M059J (cell line): ENCODE measurements around the gene SLC25A39. TPM values are rescaled to one million over a fixed set of nuclear protein-coding genes. Genes with fewer than 3 reads are reported as not detected.
A peak's percentile ranks its signal among the peaks of the same experiment; 100 is the strongest.
"Not testable (repeated sequence)": the region's sequence is repeated elsewhere in the genome, so short reads cannot be mapped to it uniquely, and the experiment has no call there.

ENCODE experiments used
- DNase-seq: peaks from one replicate; pipeline ENCODE4 v3.0.0-alpha.2; 2012; ENCODE audit warnings: low read depth
- total RNA-seq: library from RNA; depleted of rRNA; stranded (reverse); fragments of >200 nt; shearing (Covaris generic); gene quantifications from 2 replicates; pipeline ENCODE4 v1.2.3, GENCODE V29; 2014

SLC25A39 gene
- total RNA-seq, 1 experiment from 2014 or later = 138 TPM

DNA sequence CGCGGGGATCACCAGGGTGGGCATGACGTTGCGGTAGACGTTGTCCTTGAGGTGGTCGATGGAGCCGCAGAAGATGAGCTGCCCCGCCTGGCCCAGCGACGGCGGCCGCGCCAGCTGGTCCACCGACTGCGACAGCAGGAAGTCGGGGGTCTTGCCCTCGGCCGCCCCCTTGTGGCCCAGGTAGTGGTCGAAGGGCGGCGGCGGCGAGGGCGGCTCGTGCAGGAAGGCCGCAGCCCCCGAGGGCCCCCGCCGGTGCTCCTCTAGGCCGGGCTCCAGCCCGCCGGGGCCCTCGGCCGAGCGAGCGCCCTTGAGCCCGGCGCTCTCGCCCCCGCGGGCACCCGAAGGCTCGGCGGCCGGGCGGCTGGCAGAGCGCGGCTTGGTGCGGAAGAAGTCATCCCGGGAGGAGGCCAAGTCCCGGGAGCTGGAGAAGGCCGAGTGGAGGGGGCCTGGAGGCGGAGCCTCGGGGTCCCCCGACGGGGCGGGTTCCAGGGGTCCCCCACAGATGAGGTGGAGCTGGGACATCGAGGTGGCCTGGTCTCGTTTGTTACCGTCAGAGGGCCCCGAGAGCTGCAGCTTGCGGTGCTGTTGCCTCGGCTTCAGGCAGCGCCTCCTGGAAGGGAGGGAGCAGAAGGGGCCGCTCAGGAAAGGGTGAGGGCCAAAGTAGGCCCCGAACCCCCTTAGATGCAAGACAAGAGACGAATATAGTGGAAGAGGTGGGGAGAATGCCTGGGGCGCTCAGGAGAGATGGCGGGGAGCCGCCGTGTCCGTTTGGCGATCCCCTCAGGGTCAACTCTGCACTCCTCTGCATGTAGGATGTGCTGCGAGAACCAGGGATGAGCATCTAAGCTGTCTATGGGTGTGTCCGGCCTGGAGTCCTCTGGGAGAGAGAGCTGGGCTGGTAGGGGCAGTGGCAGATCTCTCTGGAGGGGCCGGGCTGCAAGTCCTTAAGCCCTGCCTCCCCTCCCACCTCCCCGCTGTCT is 30.2 kb upstream of the SLC25A39 start:
- no peak for DNase-seq

DNA sequence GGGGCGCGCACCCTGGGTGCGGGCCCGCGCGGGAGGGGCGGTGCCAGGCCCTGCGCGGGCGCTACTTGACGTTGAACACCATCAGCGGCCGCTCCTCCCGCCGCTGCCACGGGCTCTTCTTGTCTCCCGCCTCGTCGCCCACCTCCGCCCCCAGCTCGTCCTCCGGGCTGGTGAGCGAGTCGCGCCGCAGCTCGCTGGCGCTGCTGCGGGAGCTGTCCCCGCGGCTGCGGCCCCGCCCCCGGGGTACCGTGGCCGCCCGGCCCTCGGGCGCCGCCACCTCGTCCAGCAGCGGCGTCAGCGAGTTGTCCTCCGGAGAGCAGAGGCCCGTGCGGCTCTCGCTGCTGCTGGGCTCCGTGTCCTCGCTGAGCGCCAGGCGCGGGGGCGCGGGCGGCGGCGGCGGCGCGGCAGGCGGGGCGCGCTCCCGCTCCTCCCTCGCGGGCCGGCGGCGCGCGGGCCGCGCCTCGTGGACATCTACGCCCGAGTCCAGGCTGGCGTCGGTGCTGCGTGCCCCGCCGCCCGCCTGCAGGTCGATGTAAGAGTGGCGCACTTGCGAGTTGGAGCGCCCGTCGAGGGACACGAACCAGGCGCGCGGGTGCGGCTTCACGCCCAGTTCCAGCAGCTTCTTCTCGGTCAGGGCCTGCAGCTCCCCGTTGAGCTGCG is 29.2 kb upstream of the SLC25A39 start:
- DNase-seq = no peak

DNA sequence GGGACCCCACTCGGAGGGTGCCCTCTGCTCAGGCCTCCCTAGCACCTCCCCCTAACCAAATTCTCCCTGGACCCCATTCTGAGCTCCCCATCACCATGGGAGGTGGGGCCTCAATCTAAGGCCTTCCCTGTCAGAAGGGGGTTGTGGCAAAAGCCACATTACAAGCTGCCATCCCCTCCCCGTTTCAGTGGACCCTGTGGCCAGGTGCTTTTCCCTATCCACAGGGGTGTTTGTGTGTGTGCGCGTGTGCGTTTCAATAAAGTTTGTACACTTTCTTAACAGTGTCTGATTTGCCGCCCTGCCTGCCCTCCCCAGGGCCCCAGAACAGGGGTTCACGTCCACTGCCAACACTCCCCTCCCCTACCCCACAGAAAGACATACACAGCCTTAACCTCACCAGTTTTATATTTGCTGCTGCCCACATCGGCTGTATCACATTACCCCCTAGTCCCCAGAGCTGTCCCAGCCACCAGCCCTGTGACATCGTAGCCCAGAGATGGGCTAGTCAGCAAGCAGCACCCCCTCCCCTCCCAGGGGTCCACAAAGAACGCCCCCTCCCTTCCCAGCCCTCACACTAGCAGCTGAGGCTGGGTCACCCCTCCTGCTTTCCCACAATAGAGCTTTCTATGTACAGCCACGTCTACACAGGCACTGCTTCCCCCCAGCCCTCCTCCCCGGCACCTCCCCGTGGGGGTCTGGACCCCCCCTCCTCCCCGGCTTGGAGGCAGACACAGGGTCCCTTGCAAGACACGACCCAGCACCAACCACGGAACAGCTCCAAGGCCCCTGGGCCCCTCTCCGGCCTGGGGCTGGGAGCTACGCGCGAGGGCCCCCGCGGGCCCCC is 28.4 kb upstream of the SLC25A39 start:
- no peak for DNase-seq

DNA sequence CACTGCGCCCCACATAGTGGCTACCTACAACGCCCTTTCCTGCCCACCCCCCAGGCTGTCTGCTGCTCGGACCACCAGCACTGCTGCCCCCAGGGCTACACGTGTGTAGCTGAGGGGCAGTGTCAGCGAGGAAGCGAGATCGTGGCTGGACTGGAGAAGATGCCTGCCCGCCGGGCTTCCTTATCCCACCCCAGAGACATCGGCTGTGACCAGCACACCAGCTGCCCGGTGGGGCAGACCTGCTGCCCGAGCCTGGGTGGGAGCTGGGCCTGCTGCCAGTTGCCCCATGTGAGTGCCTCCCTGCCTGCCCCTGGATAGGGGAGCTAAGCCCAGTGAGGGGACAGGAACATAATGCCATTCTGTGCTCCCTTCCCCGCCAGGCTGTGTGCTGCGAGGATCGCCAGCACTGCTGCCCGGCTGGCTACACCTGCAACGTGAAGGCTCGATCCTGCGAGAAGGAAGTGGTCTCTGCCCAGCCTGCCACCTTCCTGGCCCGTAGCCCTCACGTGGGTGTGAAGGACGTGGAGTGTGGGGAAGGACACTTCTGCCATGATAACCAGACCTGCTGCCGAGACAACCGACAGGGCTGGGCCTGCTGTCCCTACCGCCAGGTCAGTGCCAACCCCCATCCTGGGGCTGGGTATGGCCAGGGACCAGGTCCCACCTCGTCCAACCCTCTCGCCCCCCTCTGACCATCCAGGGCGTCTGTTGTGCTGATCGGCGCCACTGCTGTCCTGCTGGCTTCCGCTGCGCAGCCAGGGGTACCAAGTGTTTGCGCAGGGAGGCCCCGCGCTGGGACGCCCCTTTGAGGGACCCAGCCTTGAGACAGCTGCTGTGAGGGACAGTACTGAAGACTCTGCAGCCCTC is 27.6 kb upstream of the SLC25A39 start:
- no peak for DNase-seq

DNA sequence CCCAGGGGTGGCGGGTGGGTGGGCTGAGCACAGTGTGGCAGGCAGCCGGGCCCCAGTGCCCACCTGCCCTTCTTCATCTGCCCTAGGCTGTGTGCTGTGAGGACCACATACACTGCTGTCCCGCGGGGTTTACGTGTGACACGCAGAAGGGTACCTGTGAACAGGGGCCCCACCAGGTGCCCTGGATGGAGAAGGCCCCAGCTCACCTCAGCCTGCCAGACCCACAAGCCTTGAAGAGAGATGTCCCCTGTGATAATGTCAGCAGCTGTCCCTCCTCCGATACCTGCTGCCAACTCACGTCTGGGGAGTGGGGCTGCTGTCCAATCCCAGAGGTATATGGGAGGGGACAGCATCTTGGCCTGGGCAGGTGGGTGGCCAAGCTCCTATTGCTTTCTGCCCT is 26.8 kb upstream of the SLC25A39 start:
- no peak for DNase-seq

DNA sequence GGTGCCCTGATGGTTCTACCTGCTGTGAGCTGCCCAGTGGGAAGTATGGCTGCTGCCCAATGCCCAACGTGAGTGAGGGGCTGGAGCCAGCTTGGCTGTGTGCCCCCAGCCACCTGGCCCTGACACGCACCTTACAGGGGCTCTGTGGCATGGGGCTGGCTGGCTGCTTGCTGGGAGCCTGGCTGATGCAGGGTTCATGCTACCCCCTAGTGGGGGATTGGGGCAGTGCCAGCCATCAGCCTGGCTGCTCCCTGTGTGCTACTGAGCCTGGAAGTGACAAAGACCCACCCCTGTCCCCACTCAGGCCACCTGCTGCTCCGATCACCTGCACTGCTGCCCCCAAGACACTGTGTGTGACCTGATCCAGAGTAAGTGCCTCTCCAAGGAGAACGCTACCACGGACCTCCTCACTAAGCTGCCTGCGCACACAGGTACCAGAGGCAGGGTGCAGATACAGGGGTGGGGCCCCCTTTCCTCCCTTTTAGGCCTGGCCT is 26.2 kb upstream of the SLC25A39 start:
- peak; percentile 42 for DNase-seq

DNA sequence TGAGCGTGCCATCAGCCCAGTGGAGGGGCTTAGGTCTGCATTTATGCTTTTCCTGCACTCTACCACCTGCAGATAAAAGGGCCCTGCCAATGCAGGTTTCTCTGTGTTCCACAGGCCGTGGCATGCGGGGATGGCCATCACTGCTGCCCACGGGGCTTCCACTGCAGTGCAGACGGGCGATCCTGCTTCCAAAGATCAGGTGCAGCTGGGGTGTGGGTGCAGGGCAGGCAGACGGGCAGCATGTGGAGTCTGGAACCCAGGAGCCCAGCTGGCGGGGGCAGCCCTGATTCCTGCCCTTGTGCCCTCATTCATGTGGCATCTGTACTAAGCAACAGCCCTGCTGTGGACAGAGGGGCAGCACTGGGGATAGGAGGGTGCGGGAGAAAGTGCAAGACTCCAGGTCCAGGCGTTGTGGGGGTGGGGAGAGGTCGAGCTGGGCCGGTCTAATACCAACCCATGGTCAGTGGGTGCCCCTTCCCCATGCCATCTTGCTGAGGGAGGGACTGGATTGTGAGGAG is 25.0 kb upstream of the SLC25A39 start:
- DNase-seq = no peak

DNA sequence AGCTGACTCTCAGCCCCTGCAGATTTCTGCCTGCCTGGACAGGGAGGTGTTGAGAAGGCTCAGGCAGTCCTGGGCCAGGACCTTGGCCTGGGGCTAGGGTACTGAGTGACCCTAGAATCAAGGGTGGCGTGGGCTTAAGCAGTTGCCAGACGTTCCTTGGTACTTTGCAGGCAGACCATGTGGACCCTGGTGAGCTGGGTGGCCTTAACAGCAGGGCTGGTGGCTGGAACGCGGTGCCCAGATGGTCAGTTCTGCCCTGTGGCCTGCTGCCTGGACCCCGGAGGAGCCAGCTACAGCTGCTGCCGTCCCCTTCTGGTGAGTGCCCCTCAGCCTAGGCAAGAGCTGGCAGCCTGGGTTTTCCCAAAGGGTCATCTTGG is 24.4 kb upstream of the SLC25A39 start:
- no peak for DNase-seq

DNA sequence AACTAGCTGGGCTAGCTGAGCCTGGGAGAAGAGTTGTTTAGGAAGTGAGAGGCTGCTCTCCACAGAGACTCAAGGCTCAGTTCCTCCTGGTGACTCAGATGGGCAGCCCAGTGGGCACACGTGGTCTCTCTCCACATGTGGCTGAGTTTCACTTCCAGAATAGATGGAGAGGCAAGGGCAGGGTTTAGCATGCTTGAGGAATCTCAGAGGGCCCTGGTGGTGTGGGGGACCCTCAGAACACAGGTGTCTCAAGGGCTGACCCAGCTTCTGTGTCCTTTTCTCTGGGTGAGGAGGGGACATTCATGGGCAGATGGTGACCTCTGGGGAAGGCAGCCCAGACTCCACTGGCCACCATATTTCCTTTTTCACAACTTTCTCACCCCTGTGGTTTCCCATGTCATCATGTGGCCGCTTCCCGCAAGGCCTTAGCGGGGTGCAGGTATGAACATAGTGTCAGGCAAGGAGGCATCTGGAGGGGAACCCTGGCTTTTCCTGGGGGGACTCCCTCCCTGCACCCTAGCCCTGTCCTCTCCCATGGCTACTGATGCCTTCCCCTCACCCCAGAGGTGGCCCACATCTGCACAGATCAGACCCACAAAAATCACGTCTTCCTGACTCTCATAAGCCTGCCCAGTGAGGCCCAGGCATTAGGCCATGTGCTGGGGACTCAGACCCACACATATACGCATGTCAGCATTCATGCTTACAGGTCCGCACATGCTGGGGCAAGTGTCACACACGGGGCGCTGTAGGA is 23.8 kb upstream of the SLC25A39 start:
- DNase-seq = peak; percentile 44

DNA sequence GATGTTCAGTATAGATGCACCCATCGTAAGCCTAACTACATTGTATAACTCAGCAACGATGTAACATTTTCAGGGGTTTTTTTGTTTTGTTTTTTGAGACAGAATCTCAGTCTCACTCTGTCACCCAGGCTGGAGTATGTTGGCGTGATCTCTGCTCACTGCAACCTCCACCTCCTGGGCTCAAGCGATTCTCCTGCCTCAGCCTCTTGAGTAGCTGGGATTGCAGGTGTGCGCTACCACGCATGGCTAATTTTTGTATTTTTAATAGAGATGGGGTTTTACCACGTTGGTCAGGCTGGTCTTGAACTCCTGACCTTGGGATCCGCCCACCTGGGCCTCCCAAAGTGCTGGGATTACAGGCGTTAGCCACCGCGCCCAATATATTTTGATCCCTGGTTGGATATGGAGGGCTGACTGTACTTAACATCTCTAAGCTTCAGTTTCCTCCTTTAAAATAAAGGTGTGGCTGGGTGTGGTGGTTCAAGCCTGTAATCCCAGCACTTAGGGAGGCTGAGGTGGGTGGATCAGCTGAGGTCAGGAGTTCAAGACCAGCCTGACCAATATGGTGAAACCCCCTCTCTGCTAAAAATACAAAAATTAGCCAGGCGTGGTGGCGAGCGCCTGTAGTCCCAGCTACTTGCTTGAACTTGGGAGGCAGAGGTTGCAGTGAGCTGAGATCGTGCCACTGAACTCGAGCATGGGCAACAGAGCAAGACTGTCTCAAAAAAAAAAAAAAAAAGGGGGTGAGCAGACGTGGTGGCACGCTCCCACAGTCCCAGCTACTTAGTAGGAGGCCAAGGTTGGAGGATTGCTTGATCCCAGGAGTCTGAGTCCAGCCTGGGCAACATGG is 22.8 kb upstream of the SLC25A39 start:
- not testable (repeated sequence) for DNase-seq

DNA sequence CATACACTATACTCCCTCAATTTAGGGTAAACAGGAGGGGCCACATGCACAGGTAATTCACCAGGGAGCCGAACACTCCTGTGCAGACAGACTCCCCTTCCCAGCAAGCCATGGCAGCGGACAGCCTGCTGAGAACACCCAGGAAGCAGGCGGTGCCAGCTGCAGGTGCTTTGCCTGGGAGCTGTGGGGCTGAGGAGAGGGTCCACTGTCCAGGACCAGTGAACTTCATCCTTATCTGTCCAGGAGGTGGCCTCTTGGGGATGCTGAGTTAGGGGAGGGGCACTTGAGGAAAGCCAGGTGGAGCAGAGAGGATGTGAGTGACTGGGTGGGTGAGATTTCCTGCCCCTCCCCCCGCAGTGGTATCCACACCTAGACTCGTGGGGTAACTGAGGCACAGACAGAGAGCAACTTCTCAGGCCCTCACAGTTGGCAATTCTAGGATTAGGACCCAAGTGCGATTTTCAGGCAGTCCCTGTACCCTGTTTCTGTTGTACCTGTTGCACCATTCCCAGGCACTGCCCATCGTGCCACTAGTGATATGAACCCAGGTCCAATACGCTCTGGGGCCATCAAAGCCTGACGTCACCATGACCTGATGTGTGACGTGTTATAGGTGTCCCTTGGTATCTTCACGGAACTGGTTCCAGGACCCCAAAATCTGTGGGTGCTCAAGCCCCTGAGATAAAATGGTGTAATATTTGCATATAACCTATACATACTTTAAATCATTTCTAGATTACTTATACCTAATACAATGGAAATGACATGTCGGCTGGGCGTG is 21.6 kb upstream of the SLC25A39 start:
- no peak for DNase-seq

DNA sequence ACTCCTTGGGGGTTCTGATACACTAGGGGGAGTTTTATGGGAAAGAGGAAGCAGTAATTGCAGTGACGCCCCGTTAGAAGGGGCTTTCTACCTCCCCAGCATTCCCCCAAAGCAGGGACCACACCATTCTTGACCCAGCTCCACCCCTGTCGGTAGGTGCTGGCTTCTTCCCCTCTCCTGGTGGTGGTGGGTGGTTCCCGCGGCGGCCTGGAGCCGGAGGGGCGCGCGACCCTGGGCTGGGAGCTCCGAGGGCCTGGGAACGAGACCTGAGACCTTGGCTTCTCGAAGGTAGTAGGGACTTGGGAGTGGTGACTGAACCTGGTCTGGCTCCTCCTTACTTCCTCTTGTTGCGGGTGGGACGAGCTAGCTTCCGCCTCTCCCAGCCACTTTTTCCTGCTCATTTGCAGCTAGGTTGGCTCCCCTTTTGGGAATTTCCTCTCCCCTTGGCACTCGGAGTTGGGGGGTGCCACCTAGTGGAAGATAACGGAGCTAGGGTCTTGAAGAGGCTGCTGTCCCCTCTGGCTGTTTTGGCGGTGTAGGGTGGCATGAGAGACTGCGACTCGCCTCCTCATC is 20.9 kb upstream of the SLC25A39 start:
- DNase-seq = peak; percentile 72

DNA sequence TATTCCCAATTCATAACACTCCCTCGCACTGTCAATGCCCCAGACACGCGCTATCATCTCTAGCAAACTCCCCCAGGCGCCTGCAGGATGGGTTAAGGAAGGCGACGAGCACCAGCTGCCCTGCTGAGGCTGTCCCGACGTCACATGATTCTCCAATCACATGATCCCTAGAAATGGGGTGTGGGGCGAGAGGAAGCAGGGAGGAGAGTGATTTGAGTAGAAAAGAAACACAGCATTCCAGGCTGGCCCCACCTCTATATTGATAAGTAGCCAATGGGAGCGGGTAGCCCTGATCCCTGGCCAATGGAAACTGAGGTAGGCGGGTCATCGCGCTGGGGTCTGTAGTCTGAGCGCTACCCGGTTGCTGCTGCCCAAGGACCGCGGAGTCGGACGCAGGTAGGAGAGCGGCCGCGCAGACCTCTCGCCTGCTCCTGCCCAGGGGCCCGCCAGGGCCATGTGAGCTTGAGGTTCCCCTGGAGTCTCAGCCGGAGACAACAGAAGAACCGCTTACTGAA is 20.4 kb upstream of the SLC25A39 start, which contains the start of gene GRN:
TSS of gene GRN (plus strand) at position 364 of the 515 bp plus-strand sequence. CDS start 3,863 bp downstream, outside the sequence.
- peak; percentile 99 for DNase-seq

DNA sequence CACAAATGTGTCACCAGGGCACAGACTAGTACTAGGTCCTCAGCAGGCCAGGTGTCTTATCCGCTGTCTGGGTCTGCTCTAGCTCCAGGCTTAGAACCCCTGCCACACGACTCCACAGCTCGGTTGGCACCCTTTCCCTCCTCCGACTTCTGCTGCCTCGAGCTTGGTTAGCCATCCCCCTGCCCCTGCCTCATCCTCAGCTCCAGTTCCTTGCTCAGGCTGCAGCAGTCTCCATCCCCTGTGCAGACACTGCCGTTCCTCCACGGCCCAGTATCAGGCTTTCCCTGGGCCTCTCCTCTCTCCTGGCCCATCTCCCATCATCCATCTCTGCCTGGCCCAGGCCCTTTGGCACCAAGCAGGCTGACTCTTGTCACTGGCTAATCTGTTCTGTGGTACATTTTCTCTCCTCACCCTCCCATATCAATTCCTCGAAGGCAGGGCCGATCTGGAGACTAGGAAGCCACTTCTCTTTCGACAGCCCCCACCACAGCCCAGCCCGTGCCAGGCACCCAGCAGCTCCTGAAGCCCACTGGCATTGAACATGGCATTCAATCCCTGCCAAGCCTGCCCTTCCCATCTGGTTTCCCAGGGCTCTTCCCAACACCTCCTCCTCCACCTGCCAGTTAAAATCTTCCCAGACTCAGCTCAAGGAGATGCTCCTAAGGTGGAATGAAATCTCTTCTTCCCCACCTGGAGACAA is 19.0 kb upstream of the SLC25A39 start:
- DNase-seq = no peak

DNA sequence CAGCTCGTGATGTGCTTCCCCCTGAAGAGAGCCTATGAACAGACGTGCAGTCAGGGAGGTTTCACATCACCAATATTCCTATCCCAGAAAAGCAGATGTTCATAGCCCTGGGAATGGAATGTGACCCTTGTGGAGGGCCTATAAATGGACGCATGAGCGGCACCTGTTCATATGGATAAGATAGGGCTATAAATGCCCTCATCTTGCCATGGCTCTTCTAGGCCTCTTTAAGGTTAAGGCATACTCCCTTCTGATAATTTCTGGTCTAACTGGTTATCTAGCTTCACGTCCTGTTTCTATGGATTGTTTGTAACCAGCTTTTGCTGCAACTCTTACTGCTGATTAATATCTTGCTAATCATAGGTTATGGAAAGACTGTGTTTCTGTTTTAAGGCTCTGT is 15.9 kb upstream of the SLC25A39 start:
- not testable (repeated sequence) for DNase-seq

DNA sequence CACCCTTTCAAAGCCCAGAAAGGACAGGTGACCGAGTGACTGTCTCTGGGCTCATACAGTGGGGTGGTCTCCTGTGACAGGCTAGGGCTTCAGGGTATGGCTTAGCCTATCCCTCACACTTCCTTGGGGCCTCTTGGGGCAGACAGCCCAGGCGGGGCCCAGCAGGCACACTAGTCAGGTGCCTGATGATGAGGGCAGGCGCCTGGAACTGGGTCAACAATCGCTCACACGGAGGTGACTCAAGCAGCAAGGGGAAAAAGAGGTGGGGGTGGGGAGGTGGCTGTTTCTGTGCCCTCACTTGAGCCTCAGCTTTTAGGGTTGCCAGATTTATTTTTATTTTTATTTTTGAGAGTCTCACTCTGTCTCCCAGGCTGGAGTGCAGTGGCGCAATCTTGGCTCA is 14.1 kb upstream of the SLC25A39 start:
- peak; percentile 34 for DNase-seq

DNA sequence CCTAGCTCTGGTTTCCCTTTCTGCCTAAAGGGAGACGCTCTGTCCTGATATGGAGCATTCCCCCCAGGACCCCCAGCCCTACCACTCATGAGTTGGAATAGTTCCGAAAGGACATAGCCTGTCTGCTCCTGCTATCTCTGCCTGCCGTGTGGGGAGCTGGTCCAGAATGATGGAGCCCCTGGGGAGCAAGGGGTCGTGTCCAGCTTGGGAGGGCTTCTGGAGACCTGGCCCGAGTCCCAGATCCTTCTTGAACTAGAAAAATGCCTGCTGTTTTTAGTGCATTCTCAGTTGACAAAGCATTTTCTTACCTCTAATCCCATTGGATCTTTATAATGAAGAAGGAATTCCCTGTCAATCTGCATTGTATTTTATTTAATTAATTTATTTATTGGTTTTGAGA is 11.3 kb upstream of the SLC25A39 start:
- DNase-seq = no peak
